Esophagus muscularis mucosa (tissue), 3 donors: ENCODE data around the gene SDF4.

ENCODE experiments used
- CTCF ChIP-seq, 3 experiments: fragments of 200-600 bp in 2 of 3; fragments of 450-650 bp in 1 of 3; sonication (generic) in 2 of 3; IDR thresholded peaks; one replicate each; pipeline ENCODE4 v1.5.1; 2017 to 2019; ENCODE audit warnings: antibody characterized with exemption in 3 of 3, mild to moderate bottlenecking in 2 of 3, moderate library complexity in 1 of 3
- POLR2A ChIP-seq: fragments of 450-650 bp; IDR thresholded peaks from one replicate; pipeline ENCODE4 v1.6.1; 2017; ENCODE audit warnings: antibody characterized with exemption, moderate library complexity, mild to moderate bottlenecking, low read depth

GRCh38 chr1:1207571-1207892 is 24.3 kb downstream of the SDF4 start:
- TF ChIP-seq CTCF (IDR thresholded peaks at IDR 0.05) (no peak), POLR2A (no peak)
